ENCODE results near the gene GBP4.

GBP4 gene

DNA sequence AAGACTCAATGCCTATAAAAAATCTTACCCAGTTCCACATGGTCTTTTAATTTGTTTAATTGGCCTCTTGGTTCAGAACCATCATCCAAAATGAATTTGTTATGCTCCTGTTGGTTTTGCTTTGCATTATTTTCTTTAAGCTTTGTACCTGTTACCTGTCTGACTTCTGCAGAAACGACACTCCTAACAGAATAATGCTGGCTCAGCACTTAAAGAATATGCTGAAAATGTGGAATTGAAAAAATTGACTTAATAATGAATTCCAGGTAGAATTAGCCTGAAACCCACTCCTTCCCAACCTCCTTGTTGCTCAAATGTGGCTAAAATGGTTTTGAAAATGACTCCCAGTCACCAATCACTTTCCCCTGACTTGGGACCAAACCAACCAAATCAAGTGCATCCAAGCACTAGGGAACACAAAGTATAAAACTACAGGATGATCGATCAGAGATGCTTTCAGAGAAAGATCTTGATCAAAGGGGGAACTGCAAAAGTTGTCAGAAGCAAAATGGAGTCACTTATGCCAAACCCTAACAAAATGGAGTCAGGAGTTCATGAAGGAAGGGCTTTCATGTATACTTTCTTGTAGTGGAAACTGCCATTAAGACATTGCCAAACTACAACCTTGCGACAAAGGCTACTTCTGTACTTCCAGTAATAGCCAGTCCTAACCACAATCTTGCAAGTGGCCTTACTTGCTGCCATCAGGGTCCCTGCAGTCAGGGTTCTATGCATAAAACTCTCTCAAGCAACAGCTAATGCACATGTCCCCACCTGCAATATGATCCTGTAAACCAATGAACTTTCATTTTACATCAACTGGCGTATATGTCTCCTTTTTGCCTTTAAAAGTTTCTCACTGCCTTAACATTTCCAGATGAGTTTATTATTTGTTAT lies 28.3 kb downstream of the GBP4 start:
- TF ChIP-seq, protein P1, sequence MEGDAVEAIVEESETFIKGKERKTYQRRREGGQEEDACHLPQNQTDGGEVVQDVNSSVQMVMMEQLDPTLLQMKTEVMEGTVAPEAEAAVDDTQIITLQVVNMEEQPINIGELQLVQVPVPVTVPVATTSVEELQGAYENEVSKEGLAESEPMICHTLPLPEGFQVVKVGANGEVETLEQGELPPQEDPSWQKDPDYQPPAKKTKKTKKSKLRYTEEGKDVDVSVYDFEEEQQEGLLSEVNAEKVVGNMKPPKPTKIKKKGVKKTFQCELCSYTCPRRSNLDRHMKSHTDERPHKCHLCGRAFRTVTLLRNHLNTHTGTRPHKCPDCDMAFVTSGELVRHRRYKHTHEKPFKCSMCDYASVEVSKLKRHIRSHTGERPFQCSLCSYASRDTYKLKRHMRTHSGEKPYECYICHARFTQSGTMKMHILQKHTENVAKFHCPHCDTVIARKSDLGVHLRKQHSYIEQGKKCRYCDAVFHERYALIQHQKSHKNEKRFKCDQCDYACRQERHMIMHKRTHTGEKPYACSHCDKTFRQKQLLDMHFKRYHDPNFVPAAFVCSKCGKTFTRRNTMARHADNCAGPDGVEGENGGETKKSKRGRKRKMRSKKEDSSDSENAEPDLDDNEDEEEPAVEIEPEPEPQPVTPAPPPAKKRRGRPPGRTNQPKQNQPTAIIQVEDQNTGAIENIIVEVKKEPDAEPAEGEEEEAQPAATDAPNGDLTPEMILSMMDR (IDR thresholded peaks at IDR 0.05; ENCODE audit: insufficient read depth, missing control alignments) = no peak
- DNase-seq (ENCODE audit: insufficient read length, low spot score) (no peak), FAIRE-seq (no peak)

DNA sequence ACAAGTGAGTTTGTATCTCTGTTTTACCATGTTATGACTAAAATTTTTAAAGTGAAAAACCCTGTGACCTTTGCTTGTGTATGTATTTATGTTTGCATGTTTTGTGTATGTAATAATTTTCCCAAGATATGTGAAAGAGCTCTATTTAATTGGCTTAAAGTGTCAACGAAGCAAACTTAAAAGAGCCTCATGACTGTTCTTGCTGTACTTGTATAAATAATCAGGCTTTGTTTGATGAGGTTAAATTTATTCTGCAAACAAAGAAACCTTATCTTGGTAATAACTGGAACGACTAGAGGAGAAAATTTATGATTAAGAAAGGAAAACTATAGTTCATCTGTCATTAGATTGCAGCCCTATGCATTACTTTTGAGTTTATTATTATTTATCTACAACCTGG lies 29.6 kb downstream of the GBP4 start:
- no peak for FAIRE-seq
- TF ChIP-seq, protein P1 (IDR thresholded peaks at IDR 0.05; ENCODE audit: insufficient read depth, missing control alignments) = no peak
- DNase-seq (ENCODE audit: insufficient read length, low spot score) = no peak

DNA sequence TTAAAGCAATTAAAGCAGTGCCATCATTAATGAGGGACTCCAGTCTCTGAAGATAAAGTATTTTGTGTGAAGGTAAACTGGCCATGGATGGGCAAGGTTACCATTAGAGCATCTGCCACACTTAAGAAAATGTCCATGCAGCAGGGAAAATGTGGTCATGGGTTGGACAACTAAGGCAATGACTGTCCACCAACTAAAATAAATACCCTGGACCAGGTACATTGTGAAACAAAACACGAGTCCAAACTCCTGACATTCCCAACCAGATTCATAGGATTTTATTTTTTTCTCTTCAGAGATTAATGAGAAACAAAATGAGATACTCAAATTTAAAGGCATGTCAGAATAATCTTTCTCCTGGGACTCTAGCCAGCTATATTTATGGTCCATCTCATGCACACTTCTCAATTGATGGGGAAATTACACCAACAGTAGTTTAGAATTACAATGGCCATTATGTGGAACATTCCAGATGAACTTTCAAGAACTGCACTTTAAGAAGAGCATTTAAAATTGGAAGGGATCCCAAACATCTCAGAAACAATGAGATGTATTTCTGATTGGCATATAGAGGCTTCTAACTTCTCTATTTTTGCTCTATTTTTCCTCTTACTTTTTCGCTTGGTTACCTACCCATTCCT lies 31.0 kb downstream of the GBP4 start:
- FAIRE-seq (no peak), DNase-seq (ENCODE audit: insufficient read length, low spot score) (no peak)
- TF ChIP-seq, protein P1 (IDR thresholded peaks at IDR 0.05; ENCODE audit: insufficient read depth, missing control alignments) = no peak

DNA sequence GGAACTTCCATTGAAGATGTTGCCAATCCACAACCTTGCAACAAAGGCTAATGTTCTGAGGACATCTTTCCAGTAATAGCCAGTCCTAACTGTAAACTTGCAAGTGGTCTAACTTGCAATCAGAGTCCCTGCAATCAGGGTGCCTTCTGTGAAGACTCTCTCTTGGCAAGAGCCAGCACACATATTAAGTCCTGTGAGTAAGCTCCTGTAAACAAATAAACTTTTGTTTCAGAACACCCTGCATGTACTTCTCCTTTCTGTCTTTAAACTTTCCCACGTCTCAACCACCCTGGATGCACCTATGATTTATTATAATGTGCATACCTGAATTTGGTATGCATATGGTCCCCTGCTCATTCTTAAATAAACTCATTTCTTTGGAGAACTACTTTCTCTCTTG lies 32.0 kb downstream of the GBP4 start:
- TF ChIP-seq, protein P1 (IDR thresholded peaks at IDR 0.05; ENCODE audit: insufficient read depth, missing control alignments) = no peak
- DNase-seq (ENCODE audit: insufficient read length, low spot score) (no peak), FAIRE-seq (no peak)

DNA sequence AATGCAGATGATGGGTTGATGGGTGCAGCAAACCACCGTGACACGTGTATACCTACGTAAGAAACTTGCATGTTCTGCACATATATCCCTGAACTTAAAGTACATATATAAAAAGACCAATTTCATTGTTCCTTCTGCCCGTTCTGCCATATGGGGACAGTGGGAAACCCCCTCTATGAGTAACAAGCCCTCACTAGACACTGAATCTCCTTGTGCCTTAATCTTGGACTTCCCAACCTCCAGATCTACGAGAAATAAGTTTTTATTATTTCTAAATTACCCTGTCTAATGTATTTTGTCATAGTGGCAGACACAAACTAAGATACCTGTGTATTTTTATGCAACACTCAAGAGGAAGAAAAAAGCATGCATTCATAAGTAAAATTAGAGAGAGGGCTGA lies 32.9 kb downstream of the GBP4 start:
- DNase-seq (ENCODE audit: insufficient read length, low spot score) (no peak), FAIRE-seq (no peak)
- TF ChIP-seq, protein P1 (IDR thresholded peaks at IDR 0.05; ENCODE audit: insufficient read depth, missing control alignments) = no peak

DNA sequence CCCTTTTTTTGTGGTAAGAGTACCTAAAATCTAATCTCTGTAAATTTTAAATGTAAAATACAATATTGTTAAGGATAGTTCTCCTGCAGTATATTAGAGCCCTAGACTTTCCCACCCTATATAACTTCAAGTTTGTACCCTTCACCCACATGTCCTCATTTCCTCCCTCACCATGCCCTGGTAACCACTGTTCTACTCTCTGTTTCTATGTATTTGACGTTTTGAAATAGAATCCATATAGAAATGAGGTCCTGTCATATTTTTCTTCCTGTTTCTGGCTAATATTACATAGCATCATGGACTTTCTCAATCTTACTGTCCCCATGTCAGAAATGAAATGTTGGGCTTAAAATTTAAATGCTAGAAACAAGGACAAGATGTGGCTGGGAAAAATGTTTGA lies 47.7 kb downstream of the GBP4 start:
- TF ChIP-seq, protein P1 (IDR thresholded peaks at IDR 0.05; ENCODE audit: insufficient read depth, missing control alignments) = no peak
- no peak for FAIRE-seq
- DNase-seq (ENCODE audit: insufficient read length, low spot score) = no peak

DNA sequence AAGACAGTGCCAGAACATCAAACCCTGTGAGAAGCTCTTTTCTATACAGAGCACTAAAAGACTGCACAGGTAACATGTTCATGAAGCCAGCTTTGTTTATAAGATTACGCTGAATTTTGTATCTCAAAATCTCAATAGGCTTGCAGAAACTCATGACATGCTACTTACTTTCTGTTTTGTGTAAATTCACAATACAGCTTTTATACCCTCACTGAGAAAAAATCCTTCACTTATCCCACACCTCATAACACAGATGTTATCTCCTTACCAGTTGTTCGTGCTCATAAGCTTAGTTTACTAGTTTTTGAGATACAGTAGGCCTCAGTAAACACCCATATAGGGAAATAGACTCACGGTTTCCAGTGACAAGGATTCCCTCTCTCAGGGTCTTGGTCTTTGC lies 48.8 kb downstream of the GBP4 start:
- FAIRE-seq = no peak
- TF ChIP-seq, protein P1 (IDR thresholded peaks at IDR 0.05; ENCODE audit: insufficient read depth, missing control alignments) = no peak
- no peak for DNase-seq (ENCODE audit: insufficient read length, low spot score)
